ENCODE results near the gene SLC9A3. TPM values are rescaled to one million over a fixed set of nuclear protein-coding genes. Genes with fewer than 3 reads are reported as not detected.
"Not testable (repeated sequence)": the region's sequence is repeated elsewhere in the genome, so short reads cannot be mapped to it uniquely, and the experiment has no call there.

The SLC9A3 gene
- total RNA-seq, 6 donors from 2014 or later = 1.0 to 4.1 (median 1.9) TPM

DNA sequence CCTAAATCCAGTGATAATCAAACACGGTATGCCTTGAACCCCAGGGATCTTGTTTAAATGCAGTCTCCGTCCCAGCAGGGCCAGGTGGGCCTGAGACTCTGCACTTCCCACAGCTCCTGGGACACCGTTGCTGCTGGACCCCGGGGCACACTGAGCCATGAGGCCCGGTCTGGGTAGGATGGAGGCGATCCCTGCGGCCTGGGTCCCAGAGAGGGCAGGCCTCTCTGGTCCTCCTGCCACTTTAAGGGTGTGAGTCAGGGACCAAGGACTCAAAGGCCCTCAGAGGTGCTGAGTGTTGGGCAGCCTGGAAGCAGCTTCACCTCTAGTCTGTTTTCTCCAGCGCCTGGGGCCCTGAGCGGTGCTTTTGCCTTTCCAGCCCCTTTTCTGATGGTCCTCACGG, 34.1 kb upstream of the SLC9A3 start:
- H3K27me3 ChIP-seq = peaks cover 0 to 2% (median 0%) of the 10 kb centered on the region in 4 donors
- DNase-seq (peak in 1 of 2 donors; percentile 58), ATAC-seq (ENCODE audit: low FRiP score in 2 of 2) (peak in 1 of 2 donors; percentile 38)
- no peak overlapping the region for H3K27ac ChIP-seq
- TF ChIP-seq, protein P1, sequence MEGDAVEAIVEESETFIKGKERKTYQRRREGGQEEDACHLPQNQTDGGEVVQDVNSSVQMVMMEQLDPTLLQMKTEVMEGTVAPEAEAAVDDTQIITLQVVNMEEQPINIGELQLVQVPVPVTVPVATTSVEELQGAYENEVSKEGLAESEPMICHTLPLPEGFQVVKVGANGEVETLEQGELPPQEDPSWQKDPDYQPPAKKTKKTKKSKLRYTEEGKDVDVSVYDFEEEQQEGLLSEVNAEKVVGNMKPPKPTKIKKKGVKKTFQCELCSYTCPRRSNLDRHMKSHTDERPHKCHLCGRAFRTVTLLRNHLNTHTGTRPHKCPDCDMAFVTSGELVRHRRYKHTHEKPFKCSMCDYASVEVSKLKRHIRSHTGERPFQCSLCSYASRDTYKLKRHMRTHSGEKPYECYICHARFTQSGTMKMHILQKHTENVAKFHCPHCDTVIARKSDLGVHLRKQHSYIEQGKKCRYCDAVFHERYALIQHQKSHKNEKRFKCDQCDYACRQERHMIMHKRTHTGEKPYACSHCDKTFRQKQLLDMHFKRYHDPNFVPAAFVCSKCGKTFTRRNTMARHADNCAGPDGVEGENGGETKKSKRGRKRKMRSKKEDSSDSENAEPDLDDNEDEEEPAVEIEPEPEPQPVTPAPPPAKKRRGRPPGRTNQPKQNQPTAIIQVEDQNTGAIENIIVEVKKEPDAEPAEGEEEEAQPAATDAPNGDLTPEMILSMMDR (IDR thresholded peaks at IDR 0.05) = no peak
- TF ChIP-seq POLR2AphosphoS5 (IDR thresholded peaks at IDR 0.05) (no peak), EP300 (IDR thresholded peaks at IDR 0.05) (no peak), POLR2A (IDR thresholded peaks at IDR 0.05) (no peak)
- H3K4me3 ChIP-seq = no peak overlapping the region
- H3K4me1 ChIP-seq = no peaks in the 10 kb centered on the region
- no peaks in the 10 kb centered on the region for H3K9me3 ChIP-seq
- WGBS, 2 donors = 69 to 92% methylated on average over 2 to 10 of the region's 10 CpGs
- H3K36me3 ChIP-seq = no peaks in the 10 kb centered on the region

DNA sequence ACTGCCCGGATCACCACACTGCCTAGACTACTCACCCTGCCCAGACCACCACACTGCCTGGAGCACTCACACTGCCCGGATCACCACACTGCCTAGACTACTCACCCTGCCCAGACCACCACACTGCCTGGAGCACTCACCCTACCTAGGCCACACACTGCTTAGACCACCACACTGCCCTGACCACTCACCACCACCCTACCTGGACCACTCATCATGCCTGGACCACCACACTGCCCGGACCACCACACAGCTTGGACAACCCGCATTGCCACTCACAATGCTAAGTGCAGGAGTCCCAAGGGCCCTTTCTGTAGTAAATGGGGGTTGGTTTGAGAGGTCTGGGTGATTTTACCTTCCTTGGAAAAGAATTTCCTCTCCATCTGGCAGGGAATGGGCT, 33.7 kb upstream of the SLC9A3 start:
- not testable (repeated sequence) for H3K9me3 ChIP-seq, DNase-seq, H3K36me3 ChIP-seq, H3K4me3 ChIP-seq, H3K27ac ChIP-seq, H3K4me1 ChIP-seq, H3K27me3 ChIP-seq
- ATAC-seq (ENCODE audit: low FRiP score in 2 of 2) = peak; percentile 34 to 47
- 91 to 100% methylated on average over 3 to 4 of the region's 4 CpGs for WGBS, 2 donors

DNA sequence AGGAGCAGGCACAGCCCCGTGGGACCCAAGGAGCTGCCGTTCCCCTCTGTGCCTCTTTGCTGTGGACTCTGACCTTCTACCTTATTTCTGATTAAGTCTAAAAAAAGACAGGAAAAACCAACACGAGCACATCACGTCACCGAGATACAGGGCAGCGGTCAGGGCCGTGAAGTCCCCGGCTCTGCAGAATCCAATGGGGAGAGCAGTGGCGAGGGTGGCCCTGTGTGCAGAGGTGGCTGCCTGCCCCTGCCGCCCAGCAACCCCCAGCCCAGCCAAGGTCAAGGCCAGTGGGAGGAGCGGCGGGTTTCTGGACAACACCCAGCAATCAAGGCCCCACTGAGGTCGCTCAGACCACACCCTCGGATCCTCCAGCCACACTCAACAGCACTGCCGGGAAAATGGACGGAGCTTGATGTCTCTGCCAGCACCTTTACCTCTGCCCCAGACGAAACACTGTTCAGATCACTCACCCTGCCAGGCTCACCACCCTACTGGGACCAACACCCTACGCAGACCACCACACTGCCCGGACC, 32.7 kb upstream of the SLC9A3 start:
- H3K4me1 ChIP-seq = no peaks in the 10 kb centered on the region
- peaks cover 0 to 2% (median 0%) of the 10 kb centered on the region in 4 donors for H3K27me3 ChIP-seq
- H3K36me3 ChIP-seq = no peaks in the 10 kb centered on the region
- no peak overlapping the region for H3K4me3 ChIP-seq
- no peak overlapping the region for H3K27ac ChIP-seq
- WGBS, 2 donors = 80 to 87% methylated on average over 19 of the region's 19 CpGs
- DNase-seq (peak in 1 of 2 donors; percentile 54), ATAC-seq (ENCODE audit: low FRiP score in 2 of 2) (peak in 1 of 2 donors; percentile 49)
- no peaks in the 10 kb centered on the region for H3K9me3 ChIP-seq
- TF ChIP-seq POLR2A (IDR thresholded peaks at IDR 0.05) (no peak), POLR2AphosphoS5 (IDR thresholded peaks at IDR 0.05) (no peak), EP300 (IDR thresholded peaks at IDR 0.05) (no peak)
- TF ChIP-seq, protein P1 (IDR thresholded peaks at IDR 0.05) = no peak

DNA sequence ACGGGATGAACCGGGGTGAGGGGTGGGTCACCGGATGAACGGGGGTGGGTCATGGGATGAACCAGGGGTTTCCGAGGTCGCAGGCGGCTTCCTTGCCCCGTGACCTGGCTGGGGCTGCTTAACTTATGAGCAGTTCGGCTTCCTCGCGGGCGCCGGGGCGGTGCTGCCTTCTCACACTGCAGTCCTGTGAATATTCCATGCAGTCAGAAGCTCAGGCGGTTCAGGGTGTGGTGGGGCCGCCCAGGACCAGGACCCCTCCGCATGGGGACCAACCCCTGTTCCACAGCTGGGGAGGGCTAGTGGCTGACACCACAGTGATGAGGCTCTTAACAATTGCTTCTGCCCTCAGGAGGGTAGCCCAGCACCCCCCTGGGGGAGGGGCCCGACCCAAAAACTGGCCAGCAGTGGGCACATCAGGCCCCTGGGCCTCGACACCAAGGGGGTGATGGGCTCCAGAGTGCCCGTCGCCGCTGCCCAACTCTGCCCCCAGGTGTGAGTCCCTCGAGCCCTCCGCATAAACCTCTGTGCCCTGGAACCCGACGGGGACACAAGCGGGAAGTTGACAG, 30.9 kb upstream of the SLC9A3 start:
- ATAC-seq (ENCODE audit: low FRiP score in 2 of 2) (peak; percentile 8 to 39), DNase-seq (peak in 1 of 2 donors; percentile 81)
- no peak for TF ChIP-seq EP300 (IDR thresholded peaks at IDR 0.05)
- TF ChIP-seq, protein P1 (IDR thresholded peaks at IDR 0.05) = no peak
- no peak for TF ChIP-seq POLR2A (IDR thresholded peaks at IDR 0.05)
- no peak for TF ChIP-seq POLR2AphosphoS5 (IDR thresholded peaks at IDR 0.05)
- no peaks in the 10 kb centered on the region for H3K36me3 ChIP-seq
- no peaks in the 10 kb centered on the region for H3K27me3 ChIP-seq
- no peak overlapping the region for H3K4me3 ChIP-seq
- H3K27ac ChIP-seq = no peak overlapping the region
- H3K4me1 ChIP-seq = no peaks in the 10 kb centered on the region
- 92 to 93% methylated on average over 13 to 23 of the region's 27 CpGs for WGBS, 2 donors
- H3K9me3 ChIP-seq = no peaks in the 10 kb centered on the region

DNA sequence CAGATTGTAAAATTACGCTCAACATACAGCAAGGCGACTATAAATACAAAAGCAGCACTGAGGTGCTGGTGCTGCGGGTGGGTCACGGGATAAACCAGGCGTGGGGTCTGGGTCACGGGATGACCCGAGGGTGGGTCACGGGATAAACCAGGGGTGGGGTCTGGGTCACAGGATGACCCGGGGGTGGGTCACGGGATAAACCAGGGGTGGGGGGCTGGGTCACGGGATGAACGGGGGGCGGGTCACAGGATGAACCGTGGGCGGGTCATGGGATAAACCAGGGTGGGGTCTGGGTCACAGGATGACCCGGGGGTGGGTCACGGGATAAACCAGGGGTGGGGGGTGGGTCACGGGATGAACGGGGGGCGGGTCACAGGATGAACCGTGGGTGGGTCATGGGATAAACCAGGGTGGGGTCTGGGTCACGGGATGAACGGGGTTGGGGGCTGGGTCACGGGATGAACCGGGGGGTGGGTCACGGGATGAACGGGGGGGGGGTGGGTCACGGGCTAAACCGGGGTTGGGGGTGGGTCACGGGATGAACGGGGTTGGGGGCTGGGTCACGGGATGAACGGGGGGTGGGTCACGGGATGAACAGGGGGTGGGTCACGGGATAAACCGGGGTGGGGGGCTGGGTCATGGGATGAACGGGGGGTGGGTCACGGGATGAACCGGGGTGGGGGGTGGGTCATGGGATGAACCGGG, 30.2 kb upstream of the SLC9A3 start:
- H3K4me1 ChIP-seq = no peaks in the 10 kb centered on the region
- no peaks in the 10 kb centered on the region for H3K36me3 ChIP-seq
- no peaks in the 10 kb centered on the region for H3K27me3 ChIP-seq
- no peak for ATAC-seq (ENCODE audit: low FRiP score in 2 of 2)
- H3K27ac ChIP-seq = no peak overlapping the region
- TF ChIP-seq, protein P1 (IDR thresholded peaks at IDR 0.05) = no peak
- TF ChIP-seq EP300 (IDR thresholded peaks at IDR 0.05) (no peak), POLR2A (IDR thresholded peaks at IDR 0.05) (no peak), POLR2AphosphoS5 (IDR thresholded peaks at IDR 0.05) (no peak)
- DNase-seq = no peak
- no peak overlapping the region for H3K4me3 ChIP-seq
- no peaks in the 10 kb centered on the region for H3K9me3 ChIP-seq
- WGBS, 2 donors = 93 to 98% methylated on average over 15 to 20 of the region's 40 CpGs
